Esophagus (tissue), 2 donors: ENCODE data around the gene ARHGAP26. TPM values are rescaled to one million over a fixed set of nuclear protein-coding genes. Genes with fewer than 3 reads are reported as not detected.

ENCODE experiments used
- H3K27ac ChIP-seq, 2 donors: one replicate each; pipeline ENCODE4 v1.5.1; 2013; ENCODE audit warnings: low read depth in 2 of 2, mild to moderate bottlenecking in 2 of 2, inconsistent platforms in 1 of 2, low read length in 1 of 2, moderate library complexity in 1 of 2
- H3K27me3 ChIP-seq, 2 donors: one replicate each; pipeline ENCODE4 v1.6.1; 2013; ENCODE audit warnings: low read length in 2 of 2, control low read depth in 1 of 2, mild to moderate bottlenecking in 1 of 2; ENCODE audit not compliant: insufficient read depth in 2 of 2, control insufficient read depth in 1 of 2
- H3K36me3 ChIP-seq, 2 donors: one replicate each; pipeline ENCODE4 v1.6.1; 2013; ENCODE audit warnings: low read length in 1 of 2; ENCODE audit not compliant: control insufficient read depth in 2 of 2, insufficient read depth in 2 of 2
- H3K4me1 ChIP-seq, 2 donors: one replicate each; pipeline ENCODE4 v1.6.1; 2013; ENCODE audit warnings: low read length in 1 of 2; ENCODE audit not compliant: control insufficient read depth in 2 of 2, insufficient read depth in 2 of 2
- H3K4me3 ChIP-seq, 2 donors: one replicate each; pipeline ENCODE4 v1.5.1; 2013; ENCODE audit warnings: low read length in 2 of 2, mild to moderate bottlenecking in 2 of 2, low read depth in 1 of 2, moderate library complexity in 1 of 2
- H3K9me3 ChIP-seq, 2 donors: one replicate each; pipeline ENCODE4 v1.6.1; 2013; ENCODE audit warnings: mild to moderate bottlenecking in 2 of 2, low read depth in 1 of 2, low read length in 1 of 2, moderate library complexity in 1 of 2; ENCODE audit not compliant: control insufficient read depth in 2 of 2, insufficient read depth in 1 of 2
- WGBS, 2 donors: extraction: QIAGEN DNeasy Blood & Tissue Kit; methylation state at CpG; one replicate each; pipeline ENCODE4 v1.1.7; 2013; 5-methylcytosine and 5-hydroxymethylcytosine counted together
- polyA plus RNA-seq, 2 donors: library from polyadenylated mRNA; stranded (reverse); fragments of 200-250 nt; gene quantifications; one replicate each; pipeline ENCODE4 v1.2.3, GENCODE V29; 2013
- donor health status: healthy with polysubstance abuse.
- donor health status: Bipolar disorder and iron deficiency.

ARHGAP26 gene
- polyA plus RNA-seq, 2 donors: 3.1 to 3.6 TPM

- WGBS, 2 donors: 82 to 83% methylated on average over 8 of the region's 8 CpGs
- no peak overlapping the region for H3K4me3 ChIP-seq
- no peaks in the 10 kb centered on the region for H3K4me1 ChIP-seq
- no peaks in the 10 kb centered on the region for H3K36me3 ChIP-seq
- H3K27me3 ChIP-seq: no peaks in the 10 kb centered on the region
- no peaks in the 10 kb centered on the region for H3K9me3 ChIP-seq
- no peak overlapping the region for H3K27ac ChIP-seq
Measured at GRCh38 chr5:142735323-142736246, 34.6 kb upstream of the ARHGAP26 start.

- Histone ChIP-seq H3K36me3 (no peaks in the 10 kb centered on the region), H3K4me1 (no peaks in the 10 kb centered on the region), H3K27me3 (no peaks in the 10 kb centered on the region), H3K27ac (no peak overlapping the region), H3K9me3 (no peaks in the 10 kb centered on the region), H3K4me3 (no peak overlapping the region)
- 72 to 78% methylated on average over 7 of the region's 7 CpGs for WGBS, 2 donors
Measured at GRCh38 chr5:142736247-142736632, 33.9 kb upstream of the ARHGAP26 start.

- Histone ChIP-seq H3K27ac (no peak overlapping the region), H3K9me3 (no peaks in the 10 kb centered on the region), H3K27me3 (no peaks in the 10 kb centered on the region), H3K36me3 (no peaks in the 10 kb centered on the region), H3K4me1 (no peaks in the 10 kb centered on the region), H3K4me3 (no peak overlapping the region)
- 77% methylated on average over 5 of the region's 5 CpGs for WGBS, 2 donors
Measured at GRCh38 chr5:142737179-142737578, 33.0 kb upstream of the ARHGAP26 start.

GRCh38 chr5:142740474-142741242 is 29.5 kb upstream of the ARHGAP26 start:
- Histone ChIP-seq H3K36me3 (no peaks in the 10 kb centered on the region), H3K27ac (no peak overlapping the region), H3K4me3 (no peak overlapping the region), H3K9me3 (no peaks in the 10 kb centered on the region), H3K27me3 (no peaks in the 10 kb centered on the region), H3K4me1 (no peaks in the 10 kb centered on the region)
- 77 to 78% methylated on average over 6 of the region's 6 CpGs for WGBS, 2 donors

GRCh38 chr5:142743592-142744441 is 26.4 kb upstream of the ARHGAP26 start:
- Histone ChIP-seq H3K4me1 (peaks cover 0 to 2% of the 10 kb centered on the region in 2 donors), H3K27me3 (no peaks in the 10 kb centered on the region), H3K4me3 (no peak overlapping the region), H3K27ac (no peak overlapping the region), H3K9me3 (no peaks in the 10 kb centered on the region), H3K36me3 (no peaks in the 10 kb centered on the region)
- 58 to 61% methylated on average over 7 of the region's 7 CpGs for WGBS, 2 donors

- H3K27ac ChIP-seq: no peak overlapping the region
- H3K4me3 ChIP-seq: no peak overlapping the region
- no peaks in the 10 kb centered on the region for H3K9me3 ChIP-seq
- WGBS, 2 donors: 92 to 95% methylated on average over 4 of the region's 4 CpGs
- H3K27me3 ChIP-seq: no peaks in the 10 kb centered on the region
- peaks cover 0 to 2% of the 10 kb centered on the region in 2 donors for H3K4me1 ChIP-seq
- no peaks in the 10 kb centered on the region for H3K36me3 ChIP-seq
Measured at GRCh38 chr5:142745268-142745667, 24.9 kb upstream of the ARHGAP26 start.

- peaks cover 0 to 2% of the 10 kb centered on the region in 2 donors for H3K4me1 ChIP-seq
- H3K27ac ChIP-seq: no peak overlapping the region
- no peaks in the 10 kb centered on the region for H3K27me3 ChIP-seq
- H3K4me3 ChIP-seq: no peak overlapping the region
- H3K9me3 ChIP-seq: no peaks in the 10 kb centered on the region
- H3K36me3 ChIP-seq: no peaks in the 10 kb centered on the region
- 61 to 73% methylated on average over 4 of the region's 4 CpGs for WGBS, 2 donors
Measured at GRCh38 chr5:142746532-142747433, 23.4 kb upstream of the ARHGAP26 start.

GRCh38 chr5:142748132-142748531 is 22.0 kb upstream of the ARHGAP26 start:
- Histone ChIP-seq H3K4me1 (peaks cover 0 to 2% of the 10 kb centered on the region in 2 donors), H3K4me3 (no peak overlapping the region), H3K27me3 (no peaks in the 10 kb centered on the region), H3K36me3 (no peaks in the 10 kb centered on the region), H3K9me3 (no peaks in the 10 kb centered on the region), H3K27ac (no peak overlapping the region)
- 73 to 86% methylated on average over 1 of the region's 1 CpG for WGBS, 2 donors
